ENCODE results near the gene PYGL. TPM values are rescaled to one million over a fixed set of nuclear protein-coding genes. Genes with fewer than 3 reads are reported as not detected.

The PYGL gene
- total and polyA plus RNA-seq, 8 donors: 16.2 to 85.4 (median 20.2) TPM

GRCh38 chr14:50935126-50936015 lies 8.9 kb downstream of the PYGL start:
- H3K36me3 ChIP-seq: peaks cover 0 to 25% of the 10 kb centered on the region in 2 donors
- H3K27me3 ChIP-seq: no peaks in the 10 kb centered on the region
- no peak for TF ChIP-seq CTCF (IDR thresholded peaks at IDR 0.05)
- H3K9me3 ChIP-seq: no peaks in the 10 kb centered on the region
- intact Hi-C loops (cut with DNase I): no loop called here
- ATAC-seq (no peak), DNase-seq (no peak)
- peak overlapping the region in 1 of 2 donors; percentile 85 for H3K27ac ChIP-seq
- no peak overlapping the region for H3K4me3 ChIP-seq
- peaks cover 0 to 32% of the 10 kb centered on the region in 2 donors for H3K4me1 ChIP-seq

GRCh38 chr14:50932592-50933495 lies 11.4 kb downstream of the PYGL start:
- TF ChIP-seq CTCF (IDR thresholded peaks at IDR 0.05): no peak

GRCh38 chr14:50932156-50932555 lies 12.1 kb downstream of the PYGL start:
- Histone ChIP-seq H3K27me3 (no peaks in the 10 kb centered on the region), H3K4me3 (no peak overlapping the region), H3K36me3 (peaks cover 0 to 29% of the 10 kb centered on the region in 2 donors), H3K9me3 (no peaks in the 10 kb centered on the region), H3K4me1 (peaks cover 0 to 30% of the 10 kb centered on the region in 2 donors), H3K27ac (peak overlapping the region in 1 of 2 donors; percentile 14)
- no peak for TF ChIP-seq CTCF (IDR thresholded peaks at IDR 0.05)
- ATAC-seq: no peak
- DNase-seq: no peak
- intact Hi-C loops (cut with DNase I): no loop called here

More at GRCh38 chr14:50932592-50933495, 11.4 kb downstream of the PYGL start:
- Histone ChIP-seq H3K36me3 (peaks cover 0 to 29% of the 10 kb centered on the region in 2 donors), H3K27me3 (no peaks in the 10 kb centered on the region), H3K4me1 (peaks cover 0 to 30% of the 10 kb centered on the region in 2 donors), H3K4me3 (no peak overlapping the region), H3K27ac (peak overlapping the region in 1 of 2 donors; percentile 14), H3K9me3 (no peaks in the 10 kb centered on the region)
- ATAC-seq: no peak
- DNase-seq: no peak
- intact Hi-C loops (cut with DNase I): no loop called here

- no peak for DNase-seq
- Histone ChIP-seq H3K36me3 (peaks cover 0 to 29% of the 10 kb centered on the region in 2 donors), H3K9me3 (no peaks in the 10 kb centered on the region), H3K4me3 (no peak overlapping the region), H3K27me3 (no peaks in the 10 kb centered on the region), H3K4me1 (peaks cover 0 to 25% of the 10 kb centered on the region in 2 donors), H3K27ac (no peak overlapping the region)
- intact Hi-C loops (cut with DNase I): no loop called here
- no peak for ATAC-seq
- no peak for TF ChIP-seq CTCF (IDR thresholded peaks at IDR 0.05)
These were observed 12.7 kb downstream of the PYGL start for GRCh38 chr14:50931559-50931958.

All from left lung (tissue), 10 donors.